HL-60 (cell line): ENCODE measurements around the gene CACNA1C.

Source experiments
- CTCF ChIP-seq: IDR thresholded peaks from one replicate; pipeline ENCODE4 v1.5.1; 2011; ENCODE audit warnings: low read length, control low read depth, inconsistent platforms; ENCODE audit not compliant: insufficient read depth
- POLR2AphosphoS5 ChIP-seq: IDR thresholded peaks from 2 replicates; pipeline ENCODE4 v1.6.1; 2012; ENCODE audit warnings: low read depth

- no peak for TF ChIP-seq CTCF
- no peak for TF ChIP-seq POLR2AphosphoS5
These were observed 528.0 kb downstream of the CACNA1C start for GRCh38 chr12:2580821-2581220.
